ENCODE measurements around the gene WWOX. TPM values are rescaled to one million over a fixed set of nuclear protein-coding genes. Genes with fewer than 3 reads are reported as not detected.

The WWOX gene
- total RNA-seq, 1 experiment from 2014 or later: 79.9 TPM

- CTCF ChIA-PET: no interaction called here
- no peaks in the 10 kb centered on the region for H3K27me3 ChIP-seq (replicated peaks; ENCODE audit: insufficient read depth, low read depth, low read length, poor library complexity)
- no peaks in the 10 kb centered on the region for H3K36me3 ChIP-seq (ENCODE audit: insufficient read depth, low read length, poor library complexity, severe bottlenecking)
- no peak overlapping the region for H3K4me3 ChIP-seq (ENCODE audit: low read depth, low read length, poor library complexity, severe bottlenecking)
- no peak overlapping the region for H3K27ac ChIP-seq (ENCODE audit: low read depth, low read length, poor library complexity, severe bottlenecking)
- POLR2A ChIA-PET (ENCODE audit: low non-redundant PET): no interaction called here
- no TSS peak for BruUV-seq (replicated peaks)
- no peak for TF ChIP-seq EZH2 (IDR thresholded peaks at IDR 0.05; ENCODE audit: borderline replicate concordance, low read depth, low read length, poor library complexity, severe bottlenecking)
- TF ChIP-seq, protein P1, sequence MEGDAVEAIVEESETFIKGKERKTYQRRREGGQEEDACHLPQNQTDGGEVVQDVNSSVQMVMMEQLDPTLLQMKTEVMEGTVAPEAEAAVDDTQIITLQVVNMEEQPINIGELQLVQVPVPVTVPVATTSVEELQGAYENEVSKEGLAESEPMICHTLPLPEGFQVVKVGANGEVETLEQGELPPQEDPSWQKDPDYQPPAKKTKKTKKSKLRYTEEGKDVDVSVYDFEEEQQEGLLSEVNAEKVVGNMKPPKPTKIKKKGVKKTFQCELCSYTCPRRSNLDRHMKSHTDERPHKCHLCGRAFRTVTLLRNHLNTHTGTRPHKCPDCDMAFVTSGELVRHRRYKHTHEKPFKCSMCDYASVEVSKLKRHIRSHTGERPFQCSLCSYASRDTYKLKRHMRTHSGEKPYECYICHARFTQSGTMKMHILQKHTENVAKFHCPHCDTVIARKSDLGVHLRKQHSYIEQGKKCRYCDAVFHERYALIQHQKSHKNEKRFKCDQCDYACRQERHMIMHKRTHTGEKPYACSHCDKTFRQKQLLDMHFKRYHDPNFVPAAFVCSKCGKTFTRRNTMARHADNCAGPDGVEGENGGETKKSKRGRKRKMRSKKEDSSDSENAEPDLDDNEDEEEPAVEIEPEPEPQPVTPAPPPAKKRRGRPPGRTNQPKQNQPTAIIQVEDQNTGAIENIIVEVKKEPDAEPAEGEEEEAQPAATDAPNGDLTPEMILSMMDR (conservative IDR thresholded peaks at IDR 0.05; ENCODE audit: low read depth, low read length): no peak
- H3K9me3 ChIP-seq (ENCODE audit: low read depth, low read length, poor library complexity, severe bottlenecking): no peaks in the 10 kb centered on the region
- no peak for DNase-seq (ENCODE audit: low spot score)
- intact Hi-C loops (cut with micrococcal nuclease; ENCODE audit: unreplicated experiment): no loop called here
- H3K4me1 ChIP-seq (ENCODE audit: insufficient read depth, low read length, poor library complexity, severe bottlenecking): no peaks in the 10 kb centered on the region
Measured at GRCh38 chr16:78249832-78250231, 150.4 kb downstream of the WWOX start.

DNA sequence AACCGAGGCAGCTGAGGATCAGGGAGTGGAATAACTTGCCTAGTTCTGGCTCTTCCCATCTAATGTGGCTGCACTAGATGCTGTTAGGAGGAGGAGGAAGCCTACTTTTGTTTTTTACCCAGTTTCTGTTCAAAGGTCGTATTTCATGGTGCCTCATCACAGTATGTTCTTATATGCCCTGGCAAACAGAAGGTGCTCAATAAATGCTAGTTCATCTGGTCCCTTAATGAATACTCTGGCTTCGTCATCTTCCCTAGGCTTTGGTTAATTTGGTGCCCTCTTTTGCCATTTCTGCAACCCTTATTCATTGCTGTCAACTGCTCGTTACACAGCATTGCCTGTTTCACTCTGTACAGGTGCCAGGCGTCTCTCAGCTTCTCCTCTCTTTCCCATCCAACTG is 151.7 kb downstream of the WWOX start:
- Histone ChIP-seq H3K4me3 (ENCODE audit: low read depth, low read length, poor library complexity, severe bottlenecking) (no peak overlapping the region), H3K27ac (ENCODE audit: low read depth, low read length, poor library complexity, severe bottlenecking) (no peak overlapping the region), H3K4me1 (ENCODE audit: insufficient read depth, low read length, poor library complexity, severe bottlenecking) (no peaks in the 10 kb centered on the region), H3K36me3 (ENCODE audit: insufficient read depth, low read length, poor library complexity, severe bottlenecking) (no peaks in the 10 kb centered on the region), H3K27me3 (replicated peaks; ENCODE audit: insufficient read depth, low read depth, low read length, poor library complexity) (no peaks in the 10 kb centered on the region), H3K9me3 (ENCODE audit: low read depth, low read length, poor library complexity, severe bottlenecking) (no peaks in the 10 kb centered on the region)
- ChIA-PET CTCF (no interaction called here), POLR2A (ENCODE audit: low non-redundant PET) (no interaction called here)
- BruUV-seq (replicated peaks): no TSS peak
- TF ChIP-seq, protein P1 (conservative IDR thresholded peaks at IDR 0.05; ENCODE audit: low read depth, low read length): no peak
- TF ChIP-seq EZH2 (IDR thresholded peaks at IDR 0.05; ENCODE audit: borderline replicate concordance, low read depth, low read length, poor library complexity, severe bottlenecking): no peak
- intact Hi-C loops (cut with micrococcal nuclease; ENCODE audit: unreplicated experiment): no loop called here
- DNase-seq (ENCODE audit: low spot score): no peak

- Histone ChIP-seq H3K27ac (ENCODE audit: low read depth, low read length, poor library complexity, severe bottlenecking) (no peak overlapping the region), H3K27me3 (replicated peaks; ENCODE audit: insufficient read depth, low read depth, low read length, poor library complexity) (no peaks in the 10 kb centered on the region), H3K4me1 (ENCODE audit: insufficient read depth, low read length, poor library complexity, severe bottlenecking) (no peaks in the 10 kb centered on the region), H3K36me3 (ENCODE audit: insufficient read depth, low read length, poor library complexity, severe bottlenecking) (no peaks in the 10 kb centered on the region), H3K4me3 (ENCODE audit: low read depth, low read length, poor library complexity, severe bottlenecking) (no peak overlapping the region), H3K9me3 (ENCODE audit: low read depth, low read length, poor library complexity, severe bottlenecking) (no peaks in the 10 kb centered on the region)
- POLR2A ChIA-PET (ENCODE audit: low non-redundant PET): no interaction called here
- BruUV-seq (replicated peaks): no TSS peak
- no peak for TF ChIP-seq EZH2 (IDR thresholded peaks at IDR 0.05; ENCODE audit: borderline replicate concordance, low read depth, low read length, poor library complexity, severe bottlenecking)
- TF ChIP-seq, protein P1 (conservative IDR thresholded peaks at IDR 0.05; ENCODE audit: low read depth, low read length): no peak
- intact Hi-C loops (cut with micrococcal nuclease; ENCODE audit: unreplicated experiment): no loop called here
- DNase-seq (ENCODE audit: low spot score): no peak
- CTCF ChIA-PET: no interaction called here
Measured at GRCh38 chr16:78252757-78253156, 153.3 kb downstream of the WWOX start.

Measured in A673 (cell line).